H9 (cell line): Measurements from ENCODE around the gene ACOX3. TPM values are rescaled to one million over a fixed set of nuclear protein-coding genes. Genes with fewer than 3 reads are reported as not detected.

Experiments used
- DNase-seq: peaks from one replicate; pipeline ENCODE4 v3.0.0-alpha.2; 2017
- H2AFZ ChIP-seq: one replicate; pipeline ENCODE4 v1.6.1; 2013; ENCODE audit warnings: mild to moderate bottlenecking, low read length, control low read depth, moderate library complexity
- H2AK5ac ChIP-seq: 2 replicates; pipeline ENCODE4 v1.6.1; 2013; ENCODE audit warnings: low read length, control low read depth, mixed read lengths; ENCODE audit not compliant: insufficient read length
- H2BK120ac ChIP-seq: one replicate; pipeline ENCODE4 v1.6.1; 2013; ENCODE audit warnings: low read depth, mild to moderate bottlenecking, low read length, control low read depth, inconsistent platforms; ENCODE audit not compliant: poor library complexity, severe bottlenecking
- H2BK12ac ChIP-seq: 2 replicates; pipeline ENCODE4 v1.6.1; 2013; ENCODE audit warnings: low read length, control low read depth, mixed read lengths, low read depth; ENCODE audit not compliant: insufficient read length
- H2BK15ac ChIP-seq: 2 replicates; pipeline ENCODE4 v1.6.1; 2013; ENCODE audit warnings: low read depth, low read length, control low read depth
- H2BK20ac ChIP-seq: one replicate; pipeline ENCODE4 v1.6.1; 2013; ENCODE audit warnings: low read depth, mild to moderate bottlenecking, low read length, control low read depth, inconsistent platforms; ENCODE audit not compliant: poor library complexity, severe bottlenecking
- H2BK5ac ChIP-seq: 2 replicates; pipeline ENCODE4 v1.6.1; 2013; ENCODE audit warnings: low read length, control low read depth, mixed read lengths; ENCODE audit not compliant: insufficient read length
- H3K14ac ChIP-seq: 2 replicates; pipeline ENCODE4 v1.6.1; 2013; ENCODE audit warnings: low read length, control low read depth; ENCODE audit not compliant: insufficient read depth
- H3K18ac ChIP-seq: 2 replicates; pipeline ENCODE4 v1.6.1; 2013; ENCODE audit warnings: low read depth, mild to moderate bottlenecking, mixed read lengths, low read length, control low read depth; ENCODE audit not compliant: insufficient read length
- H3K23ac ChIP-seq: 2 replicates; pipeline ENCODE4 v1.6.1; 2013; ENCODE audit warnings: low read length, control low read depth, mixed read lengths, low read depth; ENCODE audit not compliant: insufficient read length
- H3K23me2 ChIP-seq: 2 replicates; pipeline ENCODE4 v1.6.1; 2013; ENCODE audit warnings: low read depth, mild to moderate bottlenecking, mixed read lengths, low read length, control low read depth; ENCODE audit not compliant: insufficient read length, poor library complexity, severe bottlenecking
- H3K27ac ChIP-seq: 2 replicates; pipeline ENCODE4 v1.5.1; 2013; ENCODE audit warnings: low read length, control low read depth, mixed read lengths, low read depth; ENCODE audit not compliant: insufficient read length
- H3K27me3 ChIP-seq: 2 replicates; pipeline ENCODE4 v1.6.1; 2013; ENCODE audit warnings: low read length, control low read depth, inconsistent platforms; ENCODE audit not compliant: insufficient read depth
- H3K4ac ChIP-seq: 2 replicates; pipeline ENCODE4 v1.6.1; 2013; ENCODE audit warnings: low read depth, mild to moderate bottlenecking, control low read depth, inconsistent platforms, low read length, moderate library complexity
- H3K4me1 ChIP-seq: 2 replicates; pipeline ENCODE4 v1.6.1; 2013; ENCODE audit warnings: low read length, control low read depth, inconsistent platforms; ENCODE audit not compliant: insufficient read depth
- H3K4me2 ChIP-seq: 2 replicates; pipeline ENCODE4 v1.6.1; 2013; ENCODE audit warnings: low read length, control low read depth, mixed read lengths; ENCODE audit not compliant: insufficient read length, insufficient read depth
- H3K56ac ChIP-seq: 2 replicates; pipeline ENCODE4 v1.6.1; 2013; ENCODE audit warnings: low read depth, mild to moderate bottlenecking, mixed read lengths, low read length, control low read depth; ENCODE audit not compliant: insufficient read length
- H3K79me1 ChIP-seq: 2 replicates; pipeline ENCODE4 v1.6.1; 2013; ENCODE audit warnings: low read depth, mild to moderate bottlenecking, moderate library complexity, low read length, control low read depth, inconsistent platforms; ENCODE audit not compliant: insufficient read depth, poor library complexity, severe bottlenecking
- H3K79me2 ChIP-seq: 2 replicates; pipeline ENCODE4 v1.6.1; 2013; ENCODE audit warnings: low read length, control low read depth, inconsistent platforms; ENCODE audit not compliant: insufficient read depth
- H3K9ac ChIP-seq: 2 replicates; pipeline ENCODE4 v1.6.1; 2013; ENCODE audit warnings: low read length, control low read depth, mixed read lengths; ENCODE audit not compliant: insufficient read length; ENCODE audit errors: extremely low read depth
- H3K9me3 ChIP-seq: one replicate; pipeline ENCODE4 v1.6.1; 2013; ENCODE audit warnings: low read depth, low read length, inconsistent platforms; ENCODE audit not compliant: control insufficient read depth
- H3T11ph ChIP-seq: one replicate; pipeline ENCODE4 v1.6.1; 2013; ENCODE audit warnings: mild to moderate bottlenecking, low read length, control low read depth, inconsistent platforms
- H4K20me1 ChIP-seq: one replicate; pipeline ENCODE4 v1.6.1; 2013; ENCODE audit not compliant: control insufficient read depth, insufficient read length, insufficient read depth
- H4K5ac ChIP-seq: 2 replicates; pipeline ENCODE4 v1.6.1; 2013; ENCODE audit warnings: low read depth, mild to moderate bottlenecking, mixed read lengths, low read length, control low read depth; ENCODE audit not compliant: insufficient read length
- H4K8ac ChIP-seq: replicated peaks from 2 replicates; pipeline ENCODE4 v1.6.1; 2013; ENCODE audit warnings: low read length, control low read depth, mixed read lengths, low read depth; ENCODE audit not compliant: insufficient read length
- H4K91ac ChIP-seq: 2 replicates; pipeline ENCODE4 v1.6.1; 2013; ENCODE audit warnings: low read depth, mild to moderate bottlenecking, moderate library complexity, mixed read lengths, low read length, control low read depth; ENCODE audit not compliant: insufficient read length
- H3K27ac Mint-ChIP-seq, 3 experiments: 2 replicates in 2 of 3; 3 replicates in 1 of 3; pipeline ENCODE4 v1.8.0; 2020 to 2021; ENCODE audit warnings: mixed read lengths in 3 of 3, mild to moderate bottlenecking in 1 of 3, moderate library complexity in 1 of 3
- H3K27me3 Mint-ChIP-seq: 2 replicates; pipeline ENCODE4 v1.8.0; 2021; ENCODE audit warnings: low read depth, mild to moderate bottlenecking, moderate library complexity, mixed read lengths
- H3K36me3 Mint-ChIP-seq, 3 experiments: 2 replicates in 2 of 3; 3 replicates in 1 of 3; pipeline ENCODE4 v1.8.0; 2020 to 2021; ENCODE audit warnings: low read depth in 3 of 3, mixed read lengths in 3 of 3; ENCODE audit not compliant: insufficient read depth in 1 of 3
- H3K4me1 Mint-ChIP-seq, 2 experiments: 2 replicates each; pipeline ENCODE4 v1.8.0; 2020; ENCODE audit warnings: mixed read lengths in 2 of 2
- H3K4me3 Mint-ChIP-seq, 2 experiments: 2 replicates in 1 of 2; 3 replicates in 1 of 2; pipeline ENCODE4 v1.8.0; 2020 to 2021; ENCODE audit warnings: mild to moderate bottlenecking in 2 of 2, mixed read lengths in 2 of 2, moderate library complexity in 1 of 2
- H3K9me3 Mint-ChIP-seq, 2 experiments: 2 replicates in 1 of 2; 3 replicates in 1 of 2; pipeline ENCODE4 v1.8.0; 2020; ENCODE audit warnings: mild to moderate bottlenecking in 2 of 2, mixed read lengths in 2 of 2, moderate library complexity in 1 of 2
- CTCF ChIP-seq: fragments of 200-600 bp; sonication (generic); conservative IDR thresholded peaks from 3 replicates; pipeline ENCODE4 v1.8.0; 2021; ENCODE audit warnings: antibody characterized with exemption, mild to moderate bottlenecking
- WGBS: extraction: QIAGEN DNeasy Blood & Tissue Kit; methylation state at CpG from one replicate; pipeline ENCODE4 v1.1.7; 2013; ENCODE audit warnings: missing lambda C conversion rate, low lambda C conversion rate, mixed read lengths; ENCODE audit not compliant: insufficient read length; ENCODE audit errors: extremely low coverage; 5-methylcytosine and 5-hydroxymethylcytosine counted together
- total RNA-seq: library from RNA; stranded (reverse); gene quantifications from 2 replicates; pipeline ENCODE4 v1.2.1, GENCODE V29; 2021

The ACOX3 gene
- total RNA-seq, 1 experiment from 2014 or later, result 13.8 TPM

GRCh38 chr4:8379281-8379680 lies 61.2 kb downstream of the ACOX3 start:
- H3K23ac ChIP-seq, result no peak overlapping the region
- no peak overlapping the region for H3K27ac ChIP-seq
- no peak overlapping the region for H2BK120ac ChIP-seq
- no peak overlapping the region for H3K9ac ChIP-seq
- Mint-ChIP-seq H3K4me3 (no peak overlapping the region; a peak in 1 of 5 replicates), H3K4me1 (peaks cover 12 to 13% of the 10 kb centered on the region in 2 experiments), H3K9me3 (no peaks in the 10 kb centered on the region; a peak in 1 of 5 replicates), H3K27me3 (peaks cover 2% of the 10 kb centered on the region), H3K27ac (peak overlapping the region in 1 of 3 experiments; percentile 65; a peak in 2 of 7 replicates), H3K36me3 (peaks cover 0 to 2% (median 0%) of the 10 kb centered on the region in 3 experiments; a peak in 1 of 7 replicates)
- H3K23me2 ChIP-seq, result no peaks in the 10 kb centered on the region
- 0 out of 2 replicates have a peak, but pooled peaks cover 2% of the 10 kb centered on the region for H3K4me1 ChIP-seq
- no peak overlapping the region for H3T11ph ChIP-seq
- no peak overlapping the region for H2BK20ac ChIP-seq
- H3K56ac ChIP-seq, result no peak overlapping the region
- no peak overlapping the region for H4K8ac ChIP-seq
- no peaks in the 10 kb centered on the region for H3K79me2 ChIP-seq
- WGBS, result no CpG with 5 or more reads among the region's 12 CpGs
- H3K18ac ChIP-seq, result no peak overlapping the region
- no peaks in the 10 kb centered on the region for H3K27me3 ChIP-seq
- H3K14ac ChIP-seq, result no peak overlapping the region; the same call in 1 of the 2 replicates
- no peaks in the 10 kb centered on the region for H3K79me1 ChIP-seq
- no peak overlapping the region for H3K4me2 ChIP-seq
- no peak overlapping the region for H2BK15ac ChIP-seq
- H3K4ac ChIP-seq, result no peak overlapping the region
- no peak overlapping the region for H2AFZ ChIP-seq
- DNase-seq, result no peak
- no peak for TF ChIP-seq CTCF
- H2BK12ac ChIP-seq, result no peak overlapping the region
- no peaks in the 10 kb centered on the region for H3K9me3 ChIP-seq
- H4K91ac ChIP-seq, result no peak overlapping the region
- no peak overlapping the region for H2BK5ac ChIP-seq
- H4K5ac ChIP-seq, result no peak overlapping the region
- H4K20me1 ChIP-seq, result no peaks in the 10 kb centered on the region
- H2AK5ac ChIP-seq, result no peak overlapping the region
